GM12801 (cell line): Measurements from ENCODE around the gene COMTD1.

Experiments used
- CTCF ChIP-seq: IDR thresholded peaks from one replicate; pipeline ENCODE4 v1.5.1; 2011; ENCODE audit warnings: control low read depth; ENCODE audit not compliant: insufficient read length; ENCODE audit errors: extremely low read depth

COMTD1 gene

DNA sequence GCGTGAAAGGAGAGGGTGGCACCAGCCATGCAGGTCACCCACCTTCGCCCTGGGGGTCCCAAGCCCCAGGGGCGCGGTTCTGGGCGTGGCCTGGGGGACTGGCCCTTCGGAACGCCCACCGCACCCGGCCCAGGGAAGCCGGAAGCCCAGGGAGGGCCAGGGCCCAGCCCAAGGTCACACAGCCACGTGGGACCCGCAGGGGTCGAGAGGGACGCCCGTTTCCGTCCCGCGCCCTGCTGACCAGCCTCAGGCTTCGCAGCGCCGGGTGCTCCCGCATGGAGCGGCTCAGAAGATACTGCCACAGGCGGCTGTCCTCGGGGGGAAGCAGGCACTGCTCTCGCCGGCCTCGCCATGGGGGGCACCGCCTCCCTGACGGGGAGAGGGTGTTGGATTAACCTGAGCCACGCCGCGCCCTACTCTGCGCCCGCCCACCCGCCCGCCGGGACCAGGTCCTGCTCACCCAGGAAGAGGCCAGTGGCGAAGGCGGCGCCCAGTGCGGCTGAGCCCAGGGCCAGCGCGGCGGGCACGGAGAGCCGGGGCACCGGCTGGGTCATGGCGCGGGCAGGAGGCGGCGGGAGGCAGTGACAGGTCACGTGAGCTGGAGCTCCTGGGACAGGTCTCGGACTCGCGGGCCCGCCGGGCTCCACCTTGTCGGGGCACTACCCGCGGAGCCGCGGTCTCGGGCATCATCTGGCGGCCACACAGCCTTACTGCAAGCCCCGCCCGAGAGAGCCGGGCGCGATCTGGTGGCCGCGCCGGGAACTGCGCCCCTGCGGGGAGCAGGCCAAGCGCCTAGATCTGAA lies at the start of gene COMTD1:
TSS of gene COMTD1 (minus strand) at position 583 of the 803 bp plus-strand sequence. CDS start at position 554, 29 bp downstream.
- TF ChIP-seq CTCF, result peak; percentile 91

DNA sequence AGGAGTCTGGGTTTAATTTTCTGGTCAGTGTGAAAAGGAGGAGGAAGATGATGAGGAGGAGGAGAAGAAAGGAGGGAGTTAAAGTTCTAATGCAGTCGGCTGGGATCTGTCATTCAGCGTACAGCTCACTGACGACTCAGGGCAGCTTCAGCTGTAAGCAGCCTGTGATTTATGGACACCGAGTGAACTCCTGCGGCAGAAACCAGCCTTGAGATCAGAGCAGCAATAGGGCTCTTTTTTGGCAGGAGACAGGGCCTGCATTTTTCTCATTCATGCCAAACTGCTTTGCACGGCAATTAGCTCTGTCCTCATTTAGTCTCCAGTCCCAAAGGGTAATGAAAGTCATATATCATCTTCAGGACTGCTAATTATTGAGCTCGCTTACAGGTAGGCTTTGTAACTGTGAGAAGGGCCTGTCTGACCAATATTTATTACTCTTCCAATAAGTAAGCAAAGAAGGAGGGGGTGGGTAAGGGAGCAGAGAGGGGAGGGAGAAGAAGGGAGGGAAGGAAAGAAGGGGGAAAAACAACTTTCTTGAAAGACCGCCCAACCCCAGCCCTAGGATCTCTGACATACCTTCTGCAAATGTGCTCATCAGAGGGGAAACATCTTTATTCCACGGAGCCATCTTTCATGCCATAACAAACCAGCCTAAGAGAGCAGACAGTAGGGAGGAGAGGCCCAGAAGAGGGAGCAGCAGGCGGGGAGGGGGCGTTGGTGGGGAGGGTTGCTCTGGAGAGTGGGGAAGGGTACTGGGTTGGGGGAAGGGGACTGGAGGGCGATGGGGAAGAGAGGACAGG lies 48.1 kb upstream of the COMTD1 start:
- TF ChIP-seq CTCF, result no peak

- TF ChIP-seq CTCF, result no peak
These were observed 47.4 kb upstream of the COMTD1 start for GRCh38 chr10:75283078-75283670.

DNA sequence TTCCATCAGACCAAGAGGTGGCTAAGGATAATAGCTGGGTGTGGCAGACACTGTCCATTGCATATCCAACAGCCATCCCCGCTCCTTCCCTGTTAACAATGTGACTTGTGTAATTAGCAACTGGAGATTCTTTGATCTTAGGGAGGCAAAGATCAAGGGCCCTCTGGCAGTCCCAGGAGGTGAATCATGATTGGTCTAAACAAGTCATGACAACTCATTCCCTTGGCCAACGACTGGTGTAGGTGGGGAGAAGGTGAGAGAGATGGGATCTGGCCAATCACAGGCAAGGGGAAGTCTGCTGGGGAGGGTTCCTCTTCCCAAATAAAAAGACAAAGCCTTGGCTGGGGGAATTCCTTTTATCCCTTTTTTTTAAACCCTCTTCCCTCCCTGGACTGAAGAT lies 46.2 kb upstream of the COMTD1 start:
- TF ChIP-seq CTCF, result no peak

DNA sequence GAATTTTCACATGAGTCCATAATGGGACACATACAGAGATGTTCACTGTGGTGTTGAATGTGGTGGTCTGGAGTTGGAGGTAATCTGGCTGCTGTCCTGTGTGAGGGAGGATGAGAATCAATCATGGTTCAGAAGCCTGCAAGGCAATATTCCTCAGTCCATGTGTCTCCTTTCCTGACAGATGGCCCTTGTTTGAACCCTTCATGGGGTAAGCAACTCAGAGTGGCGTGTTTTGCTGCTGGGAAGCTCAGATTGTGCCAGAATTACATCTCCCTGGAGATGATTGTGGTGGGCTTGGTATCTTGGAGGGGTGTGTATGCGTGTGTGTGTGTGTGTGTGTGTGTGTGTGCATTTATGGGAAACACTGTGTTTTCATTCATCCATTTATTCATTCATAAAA lies 44.5 kb upstream of the COMTD1 start:
- no peak for TF ChIP-seq CTCF

GRCh38 chr10:75276069-75276872 lies 40.5 kb upstream of the COMTD1 start:
- TF ChIP-seq CTCF, result no peak
